BJ (cell line): ENCODE results near the gene RGL2. TPM values are rescaled to one million over a fixed set of nuclear protein-coding genes. Genes with fewer than 3 reads are reported as not detected.

Experiments used
- CTCF ChIA-PET: fragments of 350-600 bp; formaldehyde crosslinking; extraction: SDS; loops from one replicate; lab custom pipeline; 2021; ENCODE audit warnings: antibody characterized with exemption, inconsistent platforms; lab: Yijun Ruan, JAX
- POLR2A ChIA-PET: fragments of 300-600 bp; sonication (Branson Sonifier 250); formaldehyde crosslinking; extraction: SDS; loops from one replicate; lab custom pipeline; 2021; ENCODE audit warnings: antibody characterized with exemption; lab: Charles Lee
- DNase-seq: peaks from one replicate; pipeline ENCODE4 v3.0.0-alpha.2; 2011; ENCODE audit warnings: low read depth
- H3K27me3 ChIP-seq: 2 replicates; pipeline ENCODE4 v1.6.0; 2011; ENCODE audit warnings: low read length; ENCODE audit not compliant: control insufficient read depth, insufficient read depth
- H3K36me3 ChIP-seq: 2 replicates; pipeline ENCODE4 v1.5.1; 2011; ENCODE audit warnings: low read length; ENCODE audit not compliant: control insufficient read depth, insufficient read depth
- H3K4me3 ChIP-seq: 2 replicates; pipeline ENCODE4 v1.5.1; 2011; ENCODE audit warnings: low read depth, mild to moderate bottlenecking, control low read depth, low read length
- polyA plus RNA-seq: library from polyadenylated mRNA; depleted of rRNA; stranded (reverse); fragments of >200 nt; gene quantifications from 2 replicates; pipeline ENCODE4 v1.2.3, GENCODE V29; 2011
- TF ChIP-seq, protein P1 (sequence below): IDR thresholded peaks from 2 replicates; pipeline ENCODE4 v1.5.1; 2011; ENCODE audit warnings: low read depth, mild to moderate bottlenecking, control low read depth, inconsistent platforms, low read length, moderate library complexity; ENCODE audit not compliant: insufficient read depth

The RGL2 gene
- polyA plus RNA-seq, 1 experiment, result 35.2 TPM

DNA sequence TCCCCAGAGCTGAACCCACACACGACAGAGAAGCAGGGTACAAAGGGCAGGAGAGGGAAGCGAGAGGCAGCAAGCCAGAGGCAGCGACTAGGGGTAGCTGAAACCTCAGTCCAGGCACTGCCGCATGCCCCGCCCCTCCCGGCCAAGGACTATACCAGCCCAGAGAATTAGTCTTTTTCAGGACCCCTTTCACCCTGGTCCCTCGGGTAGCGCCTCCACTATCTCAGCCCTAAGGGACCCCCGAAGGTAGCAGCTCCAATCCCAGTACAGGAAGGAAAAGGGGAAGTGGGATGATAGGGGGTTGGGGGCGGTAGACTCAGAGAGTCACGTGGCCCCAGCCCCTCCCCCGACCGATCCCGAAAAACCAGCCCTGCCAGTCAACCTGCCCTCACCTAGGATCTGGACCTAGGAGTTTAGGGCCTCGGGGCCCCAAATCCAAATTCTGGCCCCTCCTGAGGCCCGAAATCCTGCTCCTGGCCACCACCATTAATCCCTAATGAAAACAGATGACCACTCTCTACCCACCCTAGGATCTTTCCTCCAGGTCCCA lies 1.3 kb downstream of the RGL2 start:
- Histone ChIP-seq H3K27me3 (no peaks in the 10 kb centered on the region), H3K36me3 (peaks cover 13% of the 10 kb centered on the region), H3K4me3 (peak overlapping the region; percentile 81)
- POLR2A ChIA-PET, result no interaction called here
- DNase-seq, result no peak
- TF ChIP-seq, protein P1, sequence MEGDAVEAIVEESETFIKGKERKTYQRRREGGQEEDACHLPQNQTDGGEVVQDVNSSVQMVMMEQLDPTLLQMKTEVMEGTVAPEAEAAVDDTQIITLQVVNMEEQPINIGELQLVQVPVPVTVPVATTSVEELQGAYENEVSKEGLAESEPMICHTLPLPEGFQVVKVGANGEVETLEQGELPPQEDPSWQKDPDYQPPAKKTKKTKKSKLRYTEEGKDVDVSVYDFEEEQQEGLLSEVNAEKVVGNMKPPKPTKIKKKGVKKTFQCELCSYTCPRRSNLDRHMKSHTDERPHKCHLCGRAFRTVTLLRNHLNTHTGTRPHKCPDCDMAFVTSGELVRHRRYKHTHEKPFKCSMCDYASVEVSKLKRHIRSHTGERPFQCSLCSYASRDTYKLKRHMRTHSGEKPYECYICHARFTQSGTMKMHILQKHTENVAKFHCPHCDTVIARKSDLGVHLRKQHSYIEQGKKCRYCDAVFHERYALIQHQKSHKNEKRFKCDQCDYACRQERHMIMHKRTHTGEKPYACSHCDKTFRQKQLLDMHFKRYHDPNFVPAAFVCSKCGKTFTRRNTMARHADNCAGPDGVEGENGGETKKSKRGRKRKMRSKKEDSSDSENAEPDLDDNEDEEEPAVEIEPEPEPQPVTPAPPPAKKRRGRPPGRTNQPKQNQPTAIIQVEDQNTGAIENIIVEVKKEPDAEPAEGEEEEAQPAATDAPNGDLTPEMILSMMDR, result no peak
- CTCF ChIA-PET, result interaction anchor here (0.6 to 1.2 kb wide), 3 partner anchors 20 to 283 kb away, joined by 3 to 4 read pairs (median 3); partner anchors contain the start of genes B3GALT4 and HSD17B8

DNA sequence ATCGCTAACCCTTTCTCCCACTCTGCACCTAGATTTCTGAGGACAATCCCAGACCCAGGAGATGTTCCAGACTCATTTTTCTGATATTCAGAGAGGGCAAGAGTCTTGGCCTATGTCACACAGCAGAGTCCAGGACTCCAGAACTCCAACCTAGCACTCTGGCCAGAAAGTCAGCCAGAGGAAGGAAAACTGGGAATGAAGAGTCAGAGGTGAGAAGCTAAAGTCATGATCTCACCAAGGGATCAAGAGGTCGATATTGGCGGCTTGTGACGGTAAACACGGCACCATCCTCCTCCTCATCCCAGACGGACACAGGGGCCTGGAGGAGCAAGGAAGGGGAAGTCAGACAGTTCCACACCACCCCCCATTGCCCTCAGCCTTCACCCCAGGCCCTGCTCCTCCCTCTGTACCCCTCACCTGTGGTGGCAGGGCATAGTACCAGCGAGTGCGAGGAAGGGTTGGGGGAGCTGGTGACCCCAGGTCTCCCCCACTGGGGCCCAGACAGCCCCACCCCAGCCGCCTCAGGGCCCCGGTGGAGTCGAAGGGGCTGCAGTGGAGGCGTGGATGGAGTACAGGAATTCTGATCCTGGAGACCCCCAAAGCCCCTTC lies 1.8 kb downstream of the RGL2 start:
- H3K27me3 ChIP-seq, result no peaks in the 10 kb centered on the region
- H3K4me3 ChIP-seq, result peak overlapping the region; percentile 81
- ChIA-PET CTCF (interaction anchor here (0.9 to 1.2 kb wide), 2 partner anchors 20 to 283 kb away, joined by 3 to 4 read pairs; partner anchors contain the start of gene B3GALT4), POLR2A (no interaction called here)
- TF ChIP-seq, protein P1, result no peak
- DNase-seq, result no peak
- peaks cover 18% of the 10 kb centered on the region for H3K36me3 ChIP-seq

DNA sequence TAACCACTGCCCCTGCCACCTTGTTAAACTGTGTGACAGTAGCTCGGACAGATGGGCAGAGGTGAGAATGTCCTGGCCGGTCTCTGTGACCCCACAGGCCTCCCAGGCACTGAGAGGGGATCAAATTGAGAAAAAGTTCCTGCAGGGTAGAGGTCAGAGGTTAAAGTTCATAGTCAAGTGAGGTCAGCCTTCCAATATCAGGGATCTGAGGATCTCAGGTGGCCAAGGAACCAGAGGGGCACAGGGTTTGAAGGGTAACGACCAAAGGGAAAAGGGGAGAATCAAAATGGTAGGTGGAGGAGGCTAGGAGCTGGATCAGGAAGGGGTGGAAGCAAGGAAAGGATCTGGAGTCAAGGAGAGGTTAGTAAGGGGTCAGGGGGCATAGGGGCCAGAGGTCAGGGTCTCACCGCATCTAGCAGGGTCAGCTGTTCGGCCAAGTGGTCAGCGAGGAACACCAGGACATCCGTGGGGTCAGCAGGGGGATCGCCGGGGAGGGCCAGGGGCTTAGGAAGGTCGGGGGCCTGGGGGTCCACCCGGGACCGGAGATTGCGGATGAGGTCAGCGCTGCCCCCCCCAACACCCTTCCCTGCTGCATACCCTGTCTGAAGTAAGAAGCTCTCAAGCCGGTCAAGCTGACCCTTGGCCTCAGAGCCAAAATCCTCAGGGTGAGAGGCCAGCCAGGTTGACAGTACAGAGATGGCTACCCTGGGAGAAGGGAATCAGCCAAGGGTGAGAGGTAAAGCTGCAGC lies 2.9 kb downstream of the RGL2 start:
- TF ChIP-seq, protein P1, result no peak
- ChIA-PET POLR2A (no interaction called here), CTCF (no interaction called here)
- Histone ChIP-seq H3K4me3 (no peak overlapping the region), H3K27me3 (no peaks in the 10 kb centered on the region), H3K36me3 (peaks cover 15% of the 10 kb centered on the region)
- no peak for DNase-seq

DNA sequence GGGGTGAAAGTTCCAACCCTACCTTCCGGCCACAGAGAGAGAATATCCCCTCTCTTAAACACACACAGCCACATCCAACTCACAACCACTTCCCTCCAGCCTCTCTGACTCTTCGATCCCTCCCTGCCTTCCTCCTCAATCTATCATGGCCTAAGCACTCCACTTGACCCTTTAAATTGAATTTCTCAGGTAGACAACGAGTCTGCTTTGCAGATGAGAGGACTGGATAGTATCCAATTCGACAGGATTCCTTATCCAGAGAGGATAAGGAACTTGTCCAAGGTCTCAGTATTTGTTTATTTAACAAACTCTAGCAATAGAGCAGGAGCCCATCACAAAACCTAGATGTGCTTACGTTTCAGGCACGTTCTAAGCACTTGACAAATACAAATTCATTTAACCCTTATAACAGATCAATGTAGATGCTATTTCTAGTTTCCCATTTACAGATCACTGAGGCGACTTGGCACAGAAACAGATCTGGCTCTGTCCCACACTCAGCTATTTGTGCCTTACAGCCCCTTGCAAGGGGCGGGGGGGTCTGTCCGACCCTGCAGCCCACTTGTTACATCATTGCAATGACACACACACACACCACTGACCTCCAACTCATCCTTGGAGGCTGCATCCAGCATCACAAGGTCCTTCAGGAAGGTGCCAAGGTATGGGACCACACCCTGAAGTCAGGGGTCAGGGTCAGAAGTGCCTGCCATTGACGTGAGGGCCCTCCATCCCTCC lies 4.5 kb downstream of the RGL2 start:
- Histone ChIP-seq H3K27me3 (no peaks in the 10 kb centered on the region), H3K4me3 (no peak overlapping the region), H3K36me3 (peaks cover 15% of the 10 kb centered on the region)
- CTCF ChIA-PET, result interaction anchor here (0.9 kb wide), 1 partner anchor 51 kb away, joined by 3 read pairs; no protein-coding TSS in a partner anchor
- POLR2A ChIA-PET, result no interaction called here
- no peak for DNase-seq
- TF ChIP-seq, protein P1, result no peak
